T-helper 1 cell (primary cell): Measurements from ENCODE around the gene GLYR1.

ENCODE experiments used
- DNase-seq, 5 donors: peaks; one replicate each; pipeline ENCODE4 v3.0.0-alpha.2; 2012 to 2020

Gene GLYR1

DNA sequence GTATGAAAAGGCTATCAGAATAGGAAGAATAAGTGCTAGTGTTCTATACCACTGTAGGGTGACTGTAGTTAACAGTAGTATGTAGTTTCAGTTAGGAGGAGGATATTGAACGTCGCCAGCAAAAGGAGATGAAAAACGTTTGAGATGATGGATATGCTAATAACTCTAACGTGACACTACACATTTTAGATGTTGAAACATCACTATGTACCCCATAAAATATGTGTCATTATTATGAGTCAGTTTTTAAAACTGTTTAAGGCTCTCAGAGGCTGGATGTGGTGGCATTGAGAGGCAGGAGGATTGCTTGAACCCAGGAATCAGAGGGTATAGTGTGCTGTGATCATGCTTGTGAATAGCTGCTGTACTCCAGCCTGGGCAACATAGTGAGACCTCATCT, 32.0 kb upstream of the GLYR1 start:
- DNase-seq: no peak

GRCh38 chr16:4877380-4877685, 30.2 kb upstream of the GLYR1 start:
- DNase-seq: no peak

DNA sequence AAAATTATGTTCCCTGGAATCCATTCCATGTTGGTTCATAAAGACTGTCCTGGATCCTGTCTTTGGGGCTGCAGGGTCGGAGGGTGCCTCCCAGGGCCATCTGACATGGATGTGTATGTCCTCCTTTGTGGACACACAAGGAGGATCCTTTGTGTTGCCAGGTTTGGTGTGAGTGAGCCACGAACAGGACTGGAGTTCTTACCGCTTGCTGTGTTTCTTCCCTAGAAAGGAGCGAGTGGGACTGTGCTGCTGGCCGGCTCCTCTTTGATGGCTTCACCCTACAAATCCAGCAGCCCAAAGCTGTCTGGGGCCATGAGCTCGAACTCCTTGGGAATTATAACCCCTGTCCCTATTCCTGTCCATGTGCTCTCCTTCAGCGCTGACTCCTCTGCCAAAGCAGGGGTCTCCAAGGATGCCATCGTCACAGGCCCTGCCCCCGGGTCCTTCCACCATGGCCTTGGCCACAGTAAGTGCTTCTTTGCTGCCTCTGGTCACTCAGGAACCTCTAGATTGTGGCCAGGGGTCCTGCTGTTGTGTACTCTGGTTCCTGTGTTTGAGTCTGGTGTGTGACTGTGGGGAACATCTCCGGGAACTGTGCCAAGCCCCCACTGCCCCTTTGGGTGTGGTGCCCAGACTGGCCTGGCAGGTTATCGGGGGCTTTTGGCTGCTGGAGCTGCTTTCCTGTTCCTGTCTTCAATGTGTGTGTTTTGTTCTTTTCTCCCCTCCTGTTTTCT, 29.7 kb upstream of the GLYR1 start:
- DNase-seq: no peak

- no peak for DNase-seq
Observed at GRCh38 chr16:4874666-4875065, 27.6 kb upstream of the GLYR1 start.

DNA sequence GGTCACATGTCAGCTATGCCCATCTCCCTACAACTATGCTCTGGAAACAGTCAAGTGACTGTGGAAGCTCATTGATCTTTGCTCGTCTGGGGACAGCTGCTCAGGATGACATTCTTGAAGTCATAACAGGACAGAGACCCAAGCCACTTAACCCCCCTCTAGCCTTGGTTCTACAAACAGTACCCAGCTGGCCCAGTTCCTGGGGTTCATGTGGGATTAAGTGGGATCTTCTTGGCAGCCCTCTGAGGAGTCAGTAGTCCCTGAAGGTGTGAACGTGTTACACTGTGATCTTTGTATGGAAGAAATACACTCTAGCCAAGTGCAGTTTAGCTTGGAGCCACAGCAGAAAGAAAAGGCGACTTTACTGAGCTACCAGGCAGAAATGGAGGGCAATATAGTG, 26.0 kb upstream of the GLYR1 start:
- DNase-seq: no peak

- DNase-seq: no peak
Observed at GRCh38 chr16:4871071-4871470, 24.0 kb upstream of the GLYR1 start.

DNA sequence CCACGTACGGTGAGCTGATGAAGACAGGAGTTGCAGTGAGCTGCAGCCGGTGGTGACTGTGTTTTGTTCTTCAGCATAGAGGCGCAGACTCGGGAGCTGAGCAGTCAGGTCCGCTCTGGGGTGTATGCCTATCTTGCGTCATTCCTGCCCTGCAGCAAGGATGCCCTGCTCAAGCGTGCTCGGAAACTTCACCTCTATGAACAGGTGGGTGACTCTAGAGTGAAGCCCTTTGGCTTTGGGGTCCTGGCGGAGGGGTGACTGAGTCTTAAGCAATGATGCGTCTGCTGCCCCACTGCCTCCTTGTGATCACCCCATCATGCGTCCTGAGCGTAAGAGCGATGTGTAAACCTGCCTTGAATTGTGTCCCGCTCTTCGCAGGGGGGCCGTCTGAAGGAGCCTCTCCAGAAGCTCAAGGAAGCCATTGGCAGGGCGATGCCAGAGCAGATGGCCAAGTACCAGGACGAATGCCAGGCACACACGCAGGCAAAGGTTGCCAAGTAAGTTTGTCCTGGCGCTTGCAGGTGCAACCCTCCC, 23.1 kb upstream of the GLYR1 start:
- no peak for DNase-seq

- DNase-seq: no peak
Observed at GRCh38 chr16:4869147-4869805, 22.2 kb upstream of the GLYR1 start.

- DNase-seq: no peak
Observed at GRCh38 chr16:4868535-4868934, 21.4 kb upstream of the GLYR1 start.

- no peak for DNase-seq
Observed at GRCh38 chr16:4868026-4868425, 20.9 kb upstream of the GLYR1 start.

DNA sequence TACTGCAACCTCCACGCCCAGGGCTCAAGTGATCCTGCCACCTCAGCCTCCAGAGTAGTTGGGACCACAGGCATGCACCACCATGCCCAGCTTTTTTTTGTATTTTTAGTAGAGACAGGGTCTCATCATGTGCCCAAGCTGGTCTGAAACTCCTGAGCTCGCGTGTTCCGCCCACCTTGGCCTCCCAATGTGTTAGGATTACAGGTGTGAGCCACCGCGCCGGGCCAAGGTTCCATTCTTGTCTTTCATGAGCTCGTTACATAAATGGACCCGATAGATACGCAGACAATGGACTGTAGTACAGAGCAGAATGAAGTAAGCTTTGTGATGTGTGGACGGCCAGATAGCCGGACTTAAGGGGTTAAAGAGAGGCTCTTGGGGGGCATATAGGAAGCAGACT, 19.5 kb upstream of the GLYR1 start:
- DNase-seq: no peak

- DNase-seq: no peak
Observed at GRCh38 chr16:4865231-4865860, 18.3 kb upstream of the GLYR1 start.

- no peak for DNase-seq
Observed at GRCh38 chr16:4864728-4865127, 17.6 kb upstream of the GLYR1 start.

DNA sequence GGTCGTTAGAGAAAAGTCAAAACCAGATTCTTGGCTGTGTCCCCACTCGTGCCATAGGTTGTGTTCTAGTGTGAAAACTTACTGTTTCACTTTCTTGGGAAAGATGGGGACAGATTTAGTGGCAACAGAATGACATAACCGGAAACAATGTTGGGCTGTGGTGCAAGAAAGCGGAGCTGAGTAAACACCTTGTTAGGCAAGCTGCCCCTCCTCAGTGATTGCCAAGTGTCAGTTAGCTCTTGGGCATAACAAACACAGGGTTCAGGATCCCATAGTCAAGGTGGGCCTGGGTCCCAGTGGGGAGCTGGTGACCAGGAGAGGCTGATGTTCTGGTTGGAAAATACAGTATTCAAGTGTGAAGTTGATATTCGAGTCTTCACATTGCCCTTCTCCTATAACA, 15.6 kb upstream of the GLYR1 start:
- no peak for DNase-seq

DNA sequence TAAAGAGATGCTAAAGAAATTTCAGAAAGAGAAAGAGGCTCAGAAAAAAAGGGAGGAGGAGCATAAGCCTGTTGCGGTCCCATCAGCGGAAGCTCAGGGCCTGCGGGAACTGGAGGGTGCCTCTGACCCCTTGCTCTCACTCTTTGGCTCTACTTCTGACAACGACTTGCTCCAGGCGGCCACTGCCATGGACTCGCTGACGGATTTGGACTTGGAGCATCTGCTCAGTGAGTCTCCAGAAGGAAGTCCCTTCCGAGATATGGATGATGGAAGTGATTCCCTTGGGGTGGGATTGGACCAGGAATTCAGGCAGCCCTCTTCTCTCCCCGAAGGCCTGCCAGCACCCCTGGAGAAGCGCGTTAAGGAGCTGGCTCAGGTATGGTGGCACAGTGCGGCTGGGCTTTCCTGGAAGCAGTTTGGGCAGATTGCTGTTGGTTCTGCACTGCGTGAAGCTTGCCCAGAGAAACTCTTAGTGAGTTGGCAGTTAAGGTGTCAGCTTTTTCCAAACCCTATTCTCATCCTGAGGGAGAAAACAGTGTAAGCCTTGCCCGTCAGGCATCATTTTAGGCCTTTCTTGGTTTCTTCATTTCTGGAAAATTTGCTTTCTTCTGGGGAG, 13.7 kb upstream of the GLYR1 start:
- DNase-seq: no peak

DNA sequence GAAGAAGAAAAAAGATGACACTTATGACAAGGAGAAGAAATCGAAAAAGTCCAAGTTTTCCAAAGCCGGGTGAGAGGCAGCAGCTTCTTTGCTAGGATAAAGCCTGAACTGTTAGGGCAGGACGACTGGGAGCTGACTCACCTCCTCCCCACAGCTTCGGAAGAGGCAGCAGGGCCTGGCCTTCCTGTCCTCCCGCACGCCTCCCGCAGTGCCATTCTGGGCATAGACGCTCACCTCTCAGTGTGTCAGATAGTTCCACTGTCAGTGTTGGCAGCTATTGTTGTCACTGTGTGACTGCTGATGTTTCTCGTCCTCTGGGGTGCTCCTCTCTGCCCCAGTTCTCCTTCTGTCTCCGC, 12.8 kb upstream of the GLYR1 start:
- DNase-seq: no peak

DNA sequence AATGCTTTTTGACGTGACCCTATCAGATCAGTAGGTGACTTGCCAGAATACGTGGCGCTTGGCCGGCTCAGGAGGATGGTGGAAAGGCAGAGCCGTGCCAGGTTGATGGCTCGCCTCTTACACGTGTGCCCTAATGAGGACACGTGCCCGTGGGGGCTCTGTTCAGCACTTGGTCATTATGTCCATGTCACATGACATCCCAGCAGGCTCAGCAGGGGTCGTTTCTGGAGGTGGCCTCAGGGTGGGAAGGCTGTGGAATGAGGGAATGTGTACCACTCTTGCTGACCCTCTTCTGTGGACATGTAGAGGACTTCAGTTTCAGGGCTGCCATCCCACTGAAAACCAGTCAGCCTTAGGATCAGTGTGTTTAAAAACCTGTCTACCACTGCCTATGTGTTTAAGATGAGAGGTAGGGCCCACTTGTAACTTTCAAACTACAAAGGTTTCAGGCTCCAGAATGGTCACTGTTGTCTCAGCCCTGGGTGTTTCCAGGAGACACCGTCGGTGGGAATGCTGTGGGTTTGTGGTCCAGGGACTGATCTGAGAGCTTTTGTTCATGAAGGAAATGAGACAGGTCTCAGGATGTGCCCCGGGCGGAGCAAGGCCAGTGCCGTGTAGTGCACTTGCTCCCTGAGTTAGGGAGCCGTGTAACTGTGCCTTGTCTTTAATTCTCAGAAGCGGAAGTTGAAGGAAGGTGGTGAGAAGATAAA, 12.3 kb upstream of the GLYR1 start:
- no peak for DNase-seq

GRCh38 chr16:4855804-4856203, 8.7 kb upstream of the GLYR1 start:
- DNase-seq: no peak

DNA sequence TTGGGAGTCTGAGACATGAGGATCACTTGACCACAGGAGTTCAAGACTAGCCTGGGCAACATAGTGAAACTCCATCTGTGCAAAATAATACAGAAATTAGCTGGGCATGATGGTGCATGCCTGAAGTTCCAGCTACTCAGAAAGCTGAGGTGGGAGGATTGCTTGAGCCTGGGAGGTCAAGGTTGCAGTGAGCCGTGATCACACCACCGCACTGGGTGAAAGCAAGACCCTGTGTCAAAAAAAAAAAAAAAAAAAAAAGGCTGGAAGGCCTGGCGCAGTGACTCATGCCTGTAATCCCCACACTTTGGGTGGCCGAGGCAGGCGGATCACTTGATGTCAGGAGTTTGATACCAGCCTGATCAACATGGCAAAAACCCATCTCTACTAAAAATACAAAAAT, 8.3 kb upstream of the GLYR1 start:
- DNase-seq: no peak

DNA sequence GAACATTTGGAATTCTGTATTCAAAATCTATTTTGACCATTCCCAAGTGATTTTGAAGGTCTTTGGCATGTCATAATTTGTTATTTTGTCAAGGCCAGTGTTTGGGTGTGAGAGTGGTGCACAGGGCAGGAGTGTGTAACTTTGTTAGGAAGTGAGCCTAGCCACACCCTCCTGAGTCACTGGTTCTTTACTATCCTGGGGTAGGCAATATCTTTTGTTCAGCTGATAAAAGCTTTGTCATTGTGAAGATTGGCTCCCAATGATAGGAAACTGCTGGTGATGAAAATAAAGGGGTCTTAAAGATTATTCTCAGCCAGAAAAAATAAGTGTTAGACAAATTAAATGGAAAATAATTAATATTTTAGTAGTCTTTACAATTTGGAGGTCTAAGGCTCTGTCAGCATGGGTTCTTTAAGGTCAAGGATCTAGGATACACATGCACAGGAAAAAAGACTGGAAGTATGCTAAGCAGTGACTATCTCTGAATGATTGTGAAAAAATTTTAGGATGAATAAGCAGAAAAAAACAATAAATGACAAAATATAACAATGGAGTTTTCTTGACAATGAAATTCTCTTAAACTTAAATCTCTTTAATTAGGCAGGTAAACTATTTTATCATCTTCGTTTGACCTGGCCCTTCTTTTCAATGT, 5.3 kb upstream of the GLYR1 start:
- DNase-seq: no peak

DNA sequence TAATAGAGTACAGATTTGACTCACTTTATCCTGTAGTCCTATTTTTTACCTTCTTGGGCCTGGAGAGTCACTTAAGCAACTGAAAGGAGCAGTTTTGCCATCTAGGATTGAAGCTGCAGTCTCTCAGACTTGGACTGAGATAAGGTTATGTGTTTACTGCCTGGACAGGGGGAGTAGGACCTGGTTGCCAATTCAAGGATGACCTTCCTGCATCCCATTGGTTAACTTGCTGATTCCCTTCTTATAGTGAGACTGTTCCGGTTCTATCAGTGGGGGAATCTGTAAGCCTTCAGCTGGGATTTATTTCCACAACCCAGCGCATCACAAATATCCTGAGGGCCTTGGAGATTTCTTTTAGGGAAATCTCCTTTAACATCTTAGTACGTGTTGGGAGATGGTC, 3.1 kb upstream of the GLYR1 start:
- no peak for DNase-seq

- DNase-seq: peak in 4 of 5 donors; percentile 13 to 41 (median 22)
Observed at GRCh38 chr16:4847774-4848587, 893 bp upstream of the GLYR1 start.
